GM23338 (cell line): ENCODE measurements around the gene NCAPD3. TPM values are rescaled to one million over a fixed set of nuclear protein-coding genes. Genes with fewer than 3 reads are reported as not detected.
A peak's percentile ranks its signal among the peaks of the same experiment; 100 is the strongest.

ENCODE experiments used
- ATAC-seq: fragments of 200-7000 bp; cut with Tn5 transposase; 3 replicates; pipeline ENCODE4 v1.9.1; 2020
- DNase-seq: peaks from one replicate; pipeline ENCODE4 v3.0.0-alpha.2; 2015; ENCODE audit warnings: low spot score
- H2AFZ ChIP-seq: fragments of 200-600 bp; sonication (generic); 2 replicates; pipeline ENCODE4 v1.8.0; 2016; ENCODE audit warnings: antibody characterized with exemption, mild to moderate bottlenecking, moderate library complexity
- H3F3A ChIP-seq: fragments of 200-600 bp; sonication (generic); replicated peaks from 2 replicates; pipeline ENCODE4 v1.8.0; 2017; ENCODE audit warnings: antibody characterized with exemption, mixed run types, low read depth
- H3K27ac ChIP-seq: fragments of 200-600 bp; sonication (generic); 2 replicates; pipeline ENCODE4 v1.6.1; 2016; ENCODE audit warnings: low read depth
- H3K27me3 ChIP-seq: fragments of 200-600 bp; sonication (generic); 2 replicates; pipeline ENCODE4 v1.8.0; 2016; ENCODE audit warnings: mild to moderate bottlenecking, mixed run types, moderate library complexity; ENCODE audit not compliant: insufficient read depth
- H3K36me3 ChIP-seq: fragments of 200-600 bp; sonication (generic); 2 replicates; pipeline ENCODE4 v1.8.0; 2016; ENCODE audit warnings: mild to moderate bottlenecking; ENCODE audit not compliant: insufficient read depth
- H3K4me1 ChIP-seq: fragments of 200-600 bp; sonication (generic); 2 replicates; pipeline ENCODE4 v1.8.0; 2016; ENCODE audit warnings: mild to moderate bottlenecking, moderate library complexity; ENCODE audit not compliant: insufficient read depth
- H3K4me2 ChIP-seq: fragments of 200-600 bp; sonication (generic); 2 replicates; pipeline ENCODE4 v1.7.1; 2017; ENCODE audit warnings: mixed run types
- H3K4me3 ChIP-seq: fragments of 200-600 bp; sonication (generic); 2 replicates; pipeline ENCODE4 v1.6.1; 2016; ENCODE audit warnings: mixed run types
- H3K79me2 ChIP-seq: fragments of 200-600 bp; sonication (generic); replicated peaks from 2 replicates; pipeline ENCODE4 v1.8.0; 2017; ENCODE audit warnings: mild to moderate bottlenecking; ENCODE audit not compliant: insufficient read depth
- H3K9me2 ChIP-seq: fragments of 200-600 bp; sonication (generic); 2 replicates; pipeline ENCODE4 v1.8.0; 2017; ENCODE audit not compliant: insufficient read depth
- H4K20me1 ChIP-seq: fragments of 200-600 bp; sonication (generic); replicated peaks from 2 replicates; pipeline ENCODE4 v1.8.0; 2017; ENCODE audit warnings: mild to moderate bottlenecking; ENCODE audit not compliant: insufficient read depth
- H3K27ac Mint-ChIP-seq: 2 replicates; pipeline ENCODE4 v1.8.0; 2020; ENCODE audit warnings: inconsistent platforms, mild to moderate bottlenecking, moderate library complexity, mixed read lengths
- H3K27me3 Mint-ChIP-seq: 3 replicates; pipeline ENCODE4 v1.8.0; 2022; ENCODE audit warnings: low read depth, mild to moderate bottlenecking, moderate library complexity, mixed read lengths, inconsistent platforms; ENCODE audit not compliant: insufficient read depth, poor library complexity
- H3K36me3 Mint-ChIP-seq: 3 replicates; pipeline ENCODE4 v1.8.0; 2021; ENCODE audit warnings: low read depth, mild to moderate bottlenecking, inconsistent platforms, moderate library complexity, mixed read lengths
- H3K4me1 Mint-ChIP-seq: 3 replicates; pipeline ENCODE4 v1.8.0; 2020; ENCODE audit warnings: mild to moderate bottlenecking, inconsistent platforms, mixed read lengths
- H3K4me3 Mint-ChIP-seq: 3 replicates; pipeline ENCODE4 v1.8.0; 2021; ENCODE audit warnings: moderate library complexity, mild to moderate bottlenecking, inconsistent platforms, mixed read lengths
- H3K9me3 Mint-ChIP-seq: 3 replicates; pipeline ENCODE4 v1.8.0; 2020; ENCODE audit warnings: moderate library complexity, mild to moderate bottlenecking, inconsistent platforms, mixed read lengths
- CREB1 ChIP-seq: fragments of 250-450 bp; sonication (Bioruptor Pico); IDR thresholded peaks from 2 replicates; pipeline ENCODE4 v1.5.0; 2020; ENCODE audit warnings: low read depth, mild to moderate bottlenecking, moderate library complexity
- CTCF ChIP-seq, 2 experiments: fragments of 200-600 bp in 1 of 2; sonication (generic) in 1 of 2; conservative IDR thresholded peaks; 2 replicates each; pipeline versions ENCODE4 v1.5.1 to v1.6.1; 2016 to 2017; ENCODE audit warnings: antibody characterized with exemption in 2 of 2, low read depth in 2 of 2, mild to moderate bottlenecking in 2 of 2, moderate library complexity in 1 of 2
- EZH2 ChIP-seq: fragments of 200-600 bp; sonication (generic); IDR thresholded peaks from one replicate; pipeline ENCODE4 v1.8.0; 2017; ENCODE audit warnings: antibody characterized with exemption, mild to moderate bottlenecking, low read depth; ENCODE audit not compliant: unreplicated experiment
- EZH2phosphoT487 ChIP-seq: fragments of 200-600 bp; sonication (generic); IDR thresholded peaks from one replicate; pipeline ENCODE4 v1.8.1; 2018; ENCODE audit warnings: antibody characterized with exemption; ENCODE audit not compliant: unreplicated experiment
- JUNB ChIP-seq: IDR thresholded peaks from one replicate; pipeline ENCODE4 v1.6.1; 2016; ENCODE audit warnings: antibody characterized with exemption; ENCODE audit not compliant: unreplicated experiment
- POLR2AphosphoS5 ChIP-seq: IDR thresholded peaks from 2 replicates; pipeline ENCODE4 v1.6.1; 2016; ENCODE audit warnings: antibody characterized with exemption, low read depth
- ZNF462 ChIP-seq: fragments of 250-450 bp; sonication (Bioruptor Pico); IDR thresholded peaks from 2 replicates; pipeline ENCODE4 v1.5.0; 2020; ENCODE audit warnings: mild to moderate bottlenecking, moderate library complexity
- polyA plus RNA-seq: library from polyadenylated mRNA; unstranded; fragments of >200 nt; fragmentation: Nextera tagmentation; extraction: Ambion mirVana; gene quantifications from 2 replicates; pipeline ENCODE4 v1.2.1, GENCODE V29; 2016
- total RNA-seq: library from RNA; depleted of rRNA; stranded (reverse); fragments of >200 nt; shearing (Covaris generic); gene quantifications from 2 replicates; pipeline ENCODE4 v1.2.3, GENCODE V29; 2014
- TF ChIP-seq, protein P1 (sequence below): IDR thresholded peaks from 2 replicates; pipeline ENCODE4 v1.6.1; 2016; ENCODE audit warnings: antibody characterized with exemption

NCAPD3 gene
- total and polyA plus RNA-seq, 2 experiments from 2014 or later = 37.1 to 49.8 TPM

GRCh38 chr11:134120143-134120850 lies 103.5 kb downstream of the NCAPD3 start:
- Histone ChIP-seq H3K27ac (0 out of 2 replicates have a peak overlapping the region, but pooled peaks have one; percentile 10), H3K9me2 (no peaks in the 10 kb centered on the region; the same call in 1 of the 2 replicates), H3K4me2 (no peak overlapping the region), H3F3A (no peaks in the 10 kb centered on the region), H3K4me1 (peaks cover 24% of the 10 kb centered on the region), H2AFZ (no peak overlapping the region), H4K20me1 (peaks cover 3% of the 10 kb centered on the region), H3K4me3 (no peak overlapping the region), H3K79me2 (peaks cover 16% of the 10 kb centered on the region), H3K36me3 (no peaks in the 10 kb centered on the region), H3K27me3 (peaks cover 9% of the 10 kb centered on the region; the same call in 1 of the 2 replicates)
- TF ChIP-seq CREB1 (CRISPR knock-in tag) = no peak
- TF ChIP-seq JUNB = no peak
- TF ChIP-seq, protein P1, sequence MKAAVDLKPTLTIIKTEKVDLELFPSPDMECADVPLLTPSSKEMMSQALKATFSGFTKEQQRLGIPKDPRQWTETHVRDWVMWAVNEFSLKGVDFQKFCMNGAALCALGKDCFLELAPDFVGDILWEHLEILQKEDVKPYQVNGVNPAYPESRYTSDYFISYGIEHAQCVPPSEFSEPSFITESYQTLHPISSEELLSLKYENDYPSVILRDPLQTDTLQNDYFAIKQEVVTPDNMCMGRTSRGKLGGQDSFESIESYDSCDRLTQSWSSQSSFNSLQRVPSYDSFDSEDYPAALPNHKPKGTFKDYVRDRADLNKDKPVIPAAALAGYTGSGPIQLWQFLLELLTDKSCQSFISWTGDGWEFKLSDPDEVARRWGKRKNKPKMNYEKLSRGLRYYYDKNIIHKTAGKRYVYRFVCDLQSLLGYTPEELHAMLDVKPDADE = no peak
- TF ChIP-seq POLR2AphosphoS5 = no peak
- no peak for TF ChIP-seq CTCF (conservative IDR thresholded peaks at IDR 0.05; ENCODE audit: low read depth in 2 of 2)
- no peak for TF ChIP-seq EZH2phosphoT487
- peaks cover 38% of the 10 kb centered on the region for H3K4me1 Mint-ChIP-seq
- ATAC-seq (no peak), DNase-seq (no peak)
- H3K27ac Mint-ChIP-seq = 0 out of 2 replicates have a peak overlapping the region, but pooled peaks have one; percentile 1
- H3K27me3 Mint-ChIP-seq = peaks cover 13% of the 10 kb centered on the region
- no peaks in the 10 kb centered on the region for H3K9me3 Mint-ChIP-seq
- H3K4me3 Mint-ChIP-seq = no peak overlapping the region
- H3K36me3 Mint-ChIP-seq = no peaks in the 10 kb centered on the region

- no peak for DNase-seq
- H2AFZ ChIP-seq = no peak overlapping the region
- TF ChIP-seq ZNF462 (no peak), EZH2 (no peak), POLR2AphosphoS5 (no peak)
Observed at GRCh38 chr11:134119094-134119493, 104.7 kb downstream of the NCAPD3 start.

More at GRCh38 chr11:134119094-134119493, 104.7 kb downstream of the NCAPD3 start:
- peaks cover 34% of the 10 kb centered on the region for H3K4me1 Mint-ChIP-seq
- H3K27me3 Mint-ChIP-seq = peaks cover 9% of the 10 kb centered on the region
- Histone ChIP-seq H4K20me1 (no peaks in the 10 kb centered on the region; the same call in none of the 2 replicates), H3K4me3 (no peak overlapping the region), H3K79me2 (peaks cover 26% of the 10 kb centered on the region), H3K4me1 (peaks cover 26% of the 10 kb centered on the region), H3K27me3 (peaks cover 2% of the 10 kb centered on the region; the same call in 1 of the 2 replicates), H3F3A (no peaks in the 10 kb centered on the region), H3K4me2 (no peak overlapping the region; the same call in 1 of the 2 replicates), H3K27ac (no peak overlapping the region), H3K9me2 (no peaks in the 10 kb centered on the region; the same call in 1 of the 2 replicates), H3K36me3 (no peaks in the 10 kb centered on the region)
- H3K27ac Mint-ChIP-seq = peak overlapping the region; percentile 54
- no peaks in the 10 kb centered on the region for H3K36me3 Mint-ChIP-seq
- H3K4me3 Mint-ChIP-seq = no peak overlapping the region
- ATAC-seq = no peak
- no peaks in the 10 kb centered on the region for H3K9me3 Mint-ChIP-seq
